ENCODE data around the gene CFP. TPM values are rescaled to one million over a fixed set of nuclear protein-coding genes. Genes with fewer than 3 reads are reported as not detected.

CFP gene
- total and polyA plus RNA-seq, 2 experiments from 2014 or later, result 0.09 to 0.13 TPM

DNA sequence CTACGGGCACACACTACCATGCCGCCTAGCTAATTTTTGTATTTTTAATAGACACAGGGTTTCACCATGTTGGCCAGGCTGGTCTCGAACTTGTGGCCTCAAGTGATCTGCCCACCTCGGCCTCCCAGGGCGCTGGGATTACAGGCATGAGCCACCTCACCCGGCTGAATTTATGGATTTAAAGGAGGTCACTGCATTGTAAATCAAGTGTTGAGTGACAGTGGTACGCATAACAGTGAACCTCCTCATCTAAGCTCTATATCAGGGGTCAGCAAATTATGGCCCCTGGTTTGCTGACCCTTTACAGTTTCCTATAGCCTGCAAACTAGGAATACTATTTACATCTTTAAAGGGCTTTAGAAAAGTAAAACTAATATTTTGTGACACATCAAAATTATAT is 31.8 kb upstream of the CFP start:
- H3K27me3 ChIP-seq, result no peaks in the 10 kb centered on the region
- TF ChIP-seq, protein P1, sequence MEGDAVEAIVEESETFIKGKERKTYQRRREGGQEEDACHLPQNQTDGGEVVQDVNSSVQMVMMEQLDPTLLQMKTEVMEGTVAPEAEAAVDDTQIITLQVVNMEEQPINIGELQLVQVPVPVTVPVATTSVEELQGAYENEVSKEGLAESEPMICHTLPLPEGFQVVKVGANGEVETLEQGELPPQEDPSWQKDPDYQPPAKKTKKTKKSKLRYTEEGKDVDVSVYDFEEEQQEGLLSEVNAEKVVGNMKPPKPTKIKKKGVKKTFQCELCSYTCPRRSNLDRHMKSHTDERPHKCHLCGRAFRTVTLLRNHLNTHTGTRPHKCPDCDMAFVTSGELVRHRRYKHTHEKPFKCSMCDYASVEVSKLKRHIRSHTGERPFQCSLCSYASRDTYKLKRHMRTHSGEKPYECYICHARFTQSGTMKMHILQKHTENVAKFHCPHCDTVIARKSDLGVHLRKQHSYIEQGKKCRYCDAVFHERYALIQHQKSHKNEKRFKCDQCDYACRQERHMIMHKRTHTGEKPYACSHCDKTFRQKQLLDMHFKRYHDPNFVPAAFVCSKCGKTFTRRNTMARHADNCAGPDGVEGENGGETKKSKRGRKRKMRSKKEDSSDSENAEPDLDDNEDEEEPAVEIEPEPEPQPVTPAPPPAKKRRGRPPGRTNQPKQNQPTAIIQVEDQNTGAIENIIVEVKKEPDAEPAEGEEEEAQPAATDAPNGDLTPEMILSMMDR (IDR thresholded peaks at IDR 0.05; ENCODE audit: low read depth, low read length), result no peak
- no peaks in the 10 kb centered on the region for H3K36me3 ChIP-seq
- no peak overlapping the region for H3K4me3 ChIP-seq
- H3K27ac ChIP-seq, result no peak overlapping the region
- DNase-seq (ENCODE audit: low read depth in 1 of 2, low spot score in 1 of 2), result no peak
- H3K4me1 ChIP-seq (ENCODE audit: low read depth), result no peaks in the 10 kb centered on the region
- H3K9me3 ChIP-seq (ENCODE audit: low read depth), result no peaks in the 10 kb centered on the region

DNA sequence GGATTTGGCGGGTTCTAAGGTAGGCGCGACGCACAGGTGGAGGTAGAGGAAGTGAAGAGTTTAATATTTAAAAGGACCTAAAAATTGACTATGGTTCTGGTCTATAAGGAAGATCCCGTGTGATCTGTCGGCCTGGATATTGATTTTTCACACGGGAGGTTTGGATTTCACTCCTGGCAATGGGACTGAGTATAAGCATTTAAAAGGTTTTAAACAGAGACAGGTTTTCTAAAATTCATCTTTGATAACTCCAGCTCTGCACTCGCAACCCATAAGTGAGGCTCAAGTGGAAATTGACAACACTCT is 29.6 kb upstream of the CFP start:
- Histone ChIP-seq H3K4me3 (no peak overlapping the region), H3K36me3 (peaks cover 3% of the 10 kb centered on the region), H3K27ac (no peak overlapping the region), H3K27me3 (no peaks in the 10 kb centered on the region), H3K9me3 (ENCODE audit: low read depth) (no peaks in the 10 kb centered on the region), H3K4me1 (ENCODE audit: low read depth) (no peaks in the 10 kb centered on the region)
- DNase-seq (ENCODE audit: low read depth in 1 of 2, low spot score in 1 of 2), result no peak
- TF ChIP-seq, protein P1 (IDR thresholded peaks at IDR 0.05; ENCODE audit: low read depth, low read length), result no peak

DNA sequence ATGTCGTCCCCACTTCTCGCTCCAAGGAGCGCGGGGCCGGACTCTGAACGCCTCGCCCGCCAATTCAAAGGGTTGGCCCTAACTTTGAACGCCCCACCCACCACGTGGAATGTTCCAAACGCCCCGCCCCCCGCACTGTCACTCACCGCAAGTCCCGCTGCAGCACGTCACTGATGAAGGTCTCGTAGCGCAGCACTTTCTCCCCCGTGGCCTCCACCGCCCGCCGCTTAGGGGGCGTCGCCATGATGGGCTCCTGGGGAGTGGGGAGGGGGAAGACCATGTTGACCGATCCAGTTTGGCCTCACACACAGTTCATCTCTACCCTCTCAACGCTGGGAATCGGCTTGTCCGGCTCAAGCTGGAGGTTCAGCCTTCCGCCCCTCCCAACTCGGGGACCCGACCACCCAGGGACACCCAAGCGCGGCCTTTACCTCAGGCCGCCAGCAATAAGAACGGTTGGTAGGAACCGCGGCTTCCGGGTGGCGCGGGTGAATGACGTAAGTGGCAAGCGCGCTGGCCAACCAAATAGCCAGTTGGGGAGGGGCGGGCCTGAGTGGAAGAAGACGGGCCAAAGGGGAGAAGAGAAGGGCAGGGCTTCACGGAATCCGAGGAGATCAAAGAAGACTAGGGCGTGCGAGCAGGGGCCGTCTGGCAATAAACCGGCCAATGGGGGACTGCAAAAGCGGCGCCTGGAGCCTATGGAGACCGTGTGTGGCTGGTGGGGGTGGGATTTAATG is 29.1 kb upstream of the CFP start, which contains the start of gene UXT:
UXT (minus strand) TSS at position 497 of the 737 bp plus-strand sequence; CDS start at position 244, 253 bp downstream.
- peak within 1 kb of the TSS; percentile 93 for H3K27ac ChIP-seq
- no peaks in the 10 kb centered on the region for H3K9me3 ChIP-seq (ENCODE audit: low read depth)
- H3K27me3 ChIP-seq, result no peaks in the 10 kb centered on the region

DNA sequence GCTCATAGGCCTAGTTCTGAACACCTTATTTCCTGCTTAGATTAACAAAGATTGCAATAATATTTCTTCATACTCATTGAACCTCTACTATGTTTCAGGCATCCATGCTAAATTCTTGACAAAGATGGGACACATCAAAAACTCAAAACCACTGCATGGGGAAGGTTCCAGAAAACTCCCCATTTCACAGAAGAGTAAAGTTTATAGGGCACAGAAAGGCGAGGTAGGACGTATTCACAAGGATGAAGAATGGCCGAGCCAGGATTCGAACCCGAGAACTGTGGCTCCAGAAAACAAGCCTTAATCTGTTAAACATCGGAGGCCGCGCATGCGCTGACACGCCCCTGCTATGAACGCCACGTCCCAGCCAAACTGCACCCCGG is 28.6 kb upstream of the CFP start:
- peak overlapping the region; percentile 93 for H3K27ac ChIP-seq
- peak overlapping the region; percentile 42 for H3K4me3 ChIP-seq
- TF ChIP-seq, protein P1 (IDR thresholded peaks at IDR 0.05; ENCODE audit: low read depth, low read length), result no peak
- DNase-seq (ENCODE audit: low read depth in 1 of 2, low spot score in 1 of 2), result no peak
- H3K27me3 ChIP-seq, result no peaks in the 10 kb centered on the region
- peaks cover 3% of the 10 kb centered on the region for H3K36me3 ChIP-seq
- no peaks in the 10 kb centered on the region for H3K4me1 ChIP-seq (ENCODE audit: low read depth)
- H3K9me3 ChIP-seq (ENCODE audit: low read depth), result no peaks in the 10 kb centered on the region

More for the DNA sequence above, 29.1 kb upstream of the CFP start, which contains the start of gene UXT:
- peaks cover 3% of the 10 kb centered on the region for H3K36me3 ChIP-seq
- TF ChIP-seq, protein P1 (IDR thresholded peaks at IDR 0.05; ENCODE audit: low read depth, low read length), result no peak
- H3K4me3 ChIP-seq, result peak within 1 kb of the TSS; percentile 42
- DNase-seq (ENCODE audit: low read depth in 1 of 2, low spot score in 1 of 2), result peak; percentile 92 to 97
- H3K4me1 ChIP-seq (ENCODE audit: low read depth), result no peaks in the 10 kb centered on the region

DNA sequence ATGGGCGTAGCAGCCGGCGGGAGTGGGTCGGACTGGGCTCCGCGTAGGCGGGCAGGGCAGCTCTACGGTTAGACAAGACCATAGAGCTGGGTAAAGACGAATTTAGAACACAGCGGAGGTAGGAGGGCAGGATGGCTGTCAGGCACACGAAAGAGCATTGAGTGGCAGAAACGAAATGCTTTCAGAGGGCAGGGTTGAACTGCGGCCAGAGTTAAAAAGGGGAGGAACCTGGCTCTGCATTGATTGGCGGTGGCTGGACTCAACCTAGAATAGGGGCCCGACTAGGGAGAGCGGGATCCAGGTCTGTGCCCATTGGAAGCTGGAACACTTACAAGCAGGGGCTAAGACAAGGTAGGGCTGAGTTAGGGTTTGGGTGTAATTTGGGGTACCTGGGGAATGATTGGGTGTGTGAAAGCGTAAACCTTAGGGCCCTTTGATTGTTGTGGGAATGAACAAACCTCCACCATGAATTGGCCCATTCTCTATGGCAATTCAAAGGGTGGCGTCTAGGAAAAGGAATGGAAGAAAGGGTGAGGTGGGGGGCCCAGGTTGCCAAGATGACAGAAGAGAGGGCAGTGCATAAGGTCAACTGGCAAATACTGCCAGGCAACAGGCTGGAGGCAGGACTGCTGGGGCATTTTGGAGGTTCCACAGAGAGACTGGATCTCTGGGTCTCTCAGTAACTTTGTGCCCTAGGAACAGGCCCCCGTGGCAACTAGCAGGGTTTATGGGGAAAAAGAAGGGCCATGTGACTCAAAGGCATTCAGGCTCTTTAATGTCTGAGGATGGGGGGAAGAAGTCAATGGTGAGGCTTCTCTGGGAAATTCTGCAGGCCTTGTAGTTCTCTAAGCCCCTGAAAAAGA is 21.5 kb upstream of the CFP start:
- no peak for DNase-seq (ENCODE audit: low read depth in 1 of 2, low spot score in 1 of 2)
- H3K4me3 ChIP-seq, result peak overlapping the region; percentile 16
- no peaks in the 10 kb centered on the region for H3K4me1 ChIP-seq (ENCODE audit: low read depth)
- TF ChIP-seq, protein P1 (IDR thresholded peaks at IDR 0.05; ENCODE audit: low read depth, low read length), result no peak
- H3K36me3 ChIP-seq, result peaks cover 3% of the 10 kb centered on the region
- peak overlapping the region; percentile 79 for H3K27ac ChIP-seq
- H3K9me3 ChIP-seq (ENCODE audit: low read depth), result no peaks in the 10 kb centered on the region
- H3K27me3 ChIP-seq, result no peaks in the 10 kb centered on the region
